GM10266 (cell line): Measurements from ENCODE around the gene C16orf92.
"Not testable (repeated sequence)": the region's sequence is repeated elsewhere in the genome, so short reads cannot be mapped to it uniquely, and the experiment has no call there.

Source experiments
- DNase-seq: peaks from one replicate; pipeline ENCODE4 v3.0.0; 2012; ENCODE audit errors: extremely low spot score
- TF ChIP-seq, protein P1 (sequence below): IDR thresholded peaks from 2 replicates; pipeline ENCODE4 v1.5.1; 2012; ENCODE audit warnings: mild to moderate bottlenecking, low read depth; ENCODE audit not compliant: control insufficient read depth, insufficient read depth; ENCODE audit errors: missing control alignments

Gene C16orf92

DNA sequence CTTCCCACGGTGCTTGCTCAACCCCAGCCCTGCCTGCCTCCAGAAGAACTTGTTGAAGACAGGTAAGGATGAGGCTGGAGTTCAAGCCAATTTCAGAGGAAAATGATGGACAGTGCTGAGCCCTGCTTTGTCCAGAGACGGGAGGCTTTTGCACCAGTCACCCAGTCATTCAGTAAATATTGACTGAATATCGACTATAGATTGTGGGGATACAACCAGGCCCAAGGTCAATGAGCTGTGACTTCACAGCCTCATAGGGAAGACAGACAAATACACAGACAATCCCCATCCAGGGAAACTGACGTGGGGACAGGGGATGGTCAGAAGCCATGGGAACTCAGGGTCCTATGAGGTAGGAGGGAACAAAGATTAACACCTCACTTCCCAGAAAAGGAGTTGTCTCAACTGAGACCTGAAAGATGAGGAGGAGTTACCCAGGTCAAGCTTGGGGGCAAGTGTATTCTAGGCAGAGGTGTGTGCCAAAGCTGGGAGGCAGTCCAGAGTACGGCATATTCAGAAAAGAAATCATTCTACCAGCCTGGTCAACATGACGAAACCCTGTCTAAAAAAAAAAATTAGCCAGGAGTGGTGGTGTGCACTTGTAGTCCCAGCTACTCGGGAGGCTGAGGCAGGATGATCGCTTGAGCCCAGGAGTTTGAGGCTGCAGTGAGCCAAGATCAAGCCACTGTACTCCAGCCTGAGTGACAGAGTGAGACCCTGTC is 6.3 kb upstream of the C16orf92 start:
- TF ChIP-seq, protein P1, sequence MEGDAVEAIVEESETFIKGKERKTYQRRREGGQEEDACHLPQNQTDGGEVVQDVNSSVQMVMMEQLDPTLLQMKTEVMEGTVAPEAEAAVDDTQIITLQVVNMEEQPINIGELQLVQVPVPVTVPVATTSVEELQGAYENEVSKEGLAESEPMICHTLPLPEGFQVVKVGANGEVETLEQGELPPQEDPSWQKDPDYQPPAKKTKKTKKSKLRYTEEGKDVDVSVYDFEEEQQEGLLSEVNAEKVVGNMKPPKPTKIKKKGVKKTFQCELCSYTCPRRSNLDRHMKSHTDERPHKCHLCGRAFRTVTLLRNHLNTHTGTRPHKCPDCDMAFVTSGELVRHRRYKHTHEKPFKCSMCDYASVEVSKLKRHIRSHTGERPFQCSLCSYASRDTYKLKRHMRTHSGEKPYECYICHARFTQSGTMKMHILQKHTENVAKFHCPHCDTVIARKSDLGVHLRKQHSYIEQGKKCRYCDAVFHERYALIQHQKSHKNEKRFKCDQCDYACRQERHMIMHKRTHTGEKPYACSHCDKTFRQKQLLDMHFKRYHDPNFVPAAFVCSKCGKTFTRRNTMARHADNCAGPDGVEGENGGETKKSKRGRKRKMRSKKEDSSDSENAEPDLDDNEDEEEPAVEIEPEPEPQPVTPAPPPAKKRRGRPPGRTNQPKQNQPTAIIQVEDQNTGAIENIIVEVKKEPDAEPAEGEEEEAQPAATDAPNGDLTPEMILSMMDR: no peak
- DNase-seq: no peak

DNA sequence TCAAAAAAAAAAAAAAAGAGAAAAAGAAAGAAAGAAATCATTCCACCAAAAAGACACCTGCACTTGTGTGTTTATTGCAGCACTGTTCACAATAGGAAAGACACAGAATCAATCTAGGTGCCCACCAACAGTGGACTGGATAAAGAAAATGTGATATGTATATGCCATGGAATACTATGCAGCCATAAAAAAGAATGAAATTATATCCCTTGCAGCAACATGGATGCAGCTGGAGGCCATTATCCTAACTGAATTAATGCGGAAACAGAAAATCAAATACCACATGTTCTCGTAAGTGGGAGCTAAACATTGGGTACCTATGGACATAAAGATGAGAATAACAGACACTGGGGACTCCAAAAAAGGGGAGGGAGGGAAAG is 5.7 kb upstream of the C16orf92 start:
- TF ChIP-seq, protein P1: no peak
- no peak for DNase-seq

DNA sequence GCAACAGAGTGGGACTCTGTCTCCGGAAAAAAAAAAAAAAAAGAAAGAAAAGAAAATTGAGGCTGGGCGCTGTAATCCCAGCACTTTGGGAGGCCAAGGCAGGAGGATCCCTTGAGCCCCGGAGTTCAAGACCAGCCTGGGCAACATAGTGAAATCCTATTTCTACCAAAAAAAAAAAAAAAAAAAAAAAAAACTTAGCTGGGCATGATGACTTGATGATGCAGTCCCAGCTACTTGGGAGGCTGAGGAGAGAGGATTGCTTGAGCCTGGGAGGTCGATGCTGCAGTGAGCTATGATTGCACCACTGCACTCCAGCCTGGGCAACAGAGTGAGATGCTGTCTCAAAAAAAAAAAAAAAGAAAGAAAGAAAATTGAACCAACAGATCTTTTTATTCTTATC is 5.1 kb upstream of the C16orf92 start:
- DNase-seq: not testable (repeated sequence)

DNA sequence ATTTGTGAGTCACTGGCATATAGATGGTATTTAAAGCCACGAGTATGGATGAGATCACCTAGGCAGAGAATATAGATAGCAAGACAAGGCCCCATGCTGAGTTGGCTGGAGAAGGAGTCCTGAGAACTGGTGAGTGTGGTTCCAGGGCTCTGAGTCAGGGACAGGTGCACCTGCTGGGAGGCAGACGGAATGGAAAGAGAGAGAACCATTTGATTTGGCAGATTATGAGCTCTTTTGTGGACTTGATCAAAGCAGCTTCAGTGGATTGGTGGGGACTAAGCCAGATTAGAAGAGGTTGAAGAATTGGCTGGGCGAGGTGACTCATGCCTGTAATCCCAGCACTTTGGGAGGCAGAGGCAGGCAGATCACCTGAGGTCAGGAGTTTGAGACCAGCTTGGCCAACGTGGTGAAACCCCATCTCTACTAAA is 4.3 kb upstream of the C16orf92 start:
- TF ChIP-seq, protein P1: no peak
- DNase-seq: no peak

DNA sequence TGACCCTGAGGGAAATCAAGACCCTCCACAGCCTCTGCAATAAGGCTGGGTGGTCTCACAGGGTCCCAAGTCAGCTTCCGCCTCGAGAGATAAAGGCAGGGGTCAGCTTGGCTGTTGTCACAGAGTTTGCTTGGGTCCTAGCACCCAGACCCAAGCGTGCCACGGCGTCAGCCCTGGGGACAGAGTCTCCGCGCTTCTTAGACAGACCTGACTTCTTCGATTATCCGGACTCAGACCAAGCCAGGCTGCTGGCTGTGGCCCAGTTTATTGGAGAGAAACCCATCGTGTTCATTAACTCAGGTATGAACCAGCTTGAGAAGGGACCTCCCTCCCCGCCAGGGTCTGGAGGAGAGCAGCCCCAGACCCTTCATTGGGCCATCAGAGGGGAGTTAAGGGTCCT is 588 bp downstream of the C16orf92 start:
- no peak for DNase-seq
- TF ChIP-seq, protein P1: no peak

DNA sequence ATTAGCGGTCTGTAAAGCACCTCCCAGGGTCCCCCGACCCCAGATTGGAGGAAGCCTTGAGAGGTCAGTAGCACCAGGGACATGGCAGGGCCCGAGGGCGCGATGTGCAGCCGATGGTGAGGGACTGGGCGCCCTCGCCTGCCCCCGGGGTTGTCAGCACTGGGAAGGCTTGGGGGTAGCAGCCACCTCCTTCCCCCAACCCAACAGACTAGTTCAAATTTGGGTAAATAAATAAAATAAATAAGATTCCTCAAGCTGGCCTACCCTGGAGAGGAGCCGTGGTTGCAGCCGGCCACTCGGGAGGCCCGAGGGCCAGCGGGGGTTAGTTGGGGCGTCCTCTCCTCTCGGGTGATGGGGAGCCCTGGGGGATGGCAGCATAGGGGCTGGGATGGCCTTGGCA is 1.5 kb downstream of the C16orf92 start:
- no peak for DNase-seq
- TF ChIP-seq, protein P1: no peak

DNA sequence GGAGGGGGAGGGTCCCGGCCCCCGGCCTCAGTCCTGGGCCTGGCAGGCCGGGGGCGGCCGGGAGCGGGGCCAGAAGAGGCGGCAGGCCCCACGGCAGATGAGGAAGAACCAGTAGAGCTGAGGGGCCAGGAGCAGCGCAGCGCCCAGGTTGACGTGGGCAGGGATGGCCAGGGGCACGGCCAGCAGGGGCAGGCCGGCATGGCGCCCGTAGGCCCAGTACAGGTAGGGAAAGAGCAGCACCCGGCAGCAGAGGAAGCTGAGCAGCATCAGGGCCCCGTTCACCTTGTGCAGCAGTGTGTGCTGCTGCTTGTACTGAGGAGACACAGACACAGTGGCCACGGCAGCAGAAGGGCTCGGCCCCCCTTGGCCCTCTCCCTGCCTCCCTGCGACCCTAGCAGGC is 2.2 kb downstream of the C16orf92 start:
- TF ChIP-seq, protein P1: no peak
- no peak for DNase-seq

DNA sequence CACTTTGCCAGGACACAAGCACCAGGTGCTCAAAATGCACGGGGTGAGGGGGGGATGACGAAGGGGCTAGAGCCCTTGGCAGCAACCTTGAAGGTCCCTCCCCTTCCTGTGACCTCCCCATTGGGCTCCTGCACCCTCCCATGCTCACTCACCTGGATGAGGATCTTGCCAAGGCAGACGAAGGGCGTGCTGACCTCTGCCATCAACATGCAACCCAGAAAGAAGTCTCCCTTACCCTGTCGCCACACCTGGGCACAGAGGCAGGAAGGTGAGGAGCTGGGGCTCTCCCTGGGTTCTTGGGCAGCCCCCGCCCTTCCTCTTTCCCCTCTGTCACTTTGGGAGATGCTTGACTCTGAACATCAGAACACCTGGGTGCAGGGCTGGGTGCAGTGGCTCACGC is 2.6 kb downstream of the C16orf92 start:
- TF ChIP-seq, protein P1: no peak
- DNase-seq: no peak
